ENCODE data around the gene DCBLD1.

DNA sequence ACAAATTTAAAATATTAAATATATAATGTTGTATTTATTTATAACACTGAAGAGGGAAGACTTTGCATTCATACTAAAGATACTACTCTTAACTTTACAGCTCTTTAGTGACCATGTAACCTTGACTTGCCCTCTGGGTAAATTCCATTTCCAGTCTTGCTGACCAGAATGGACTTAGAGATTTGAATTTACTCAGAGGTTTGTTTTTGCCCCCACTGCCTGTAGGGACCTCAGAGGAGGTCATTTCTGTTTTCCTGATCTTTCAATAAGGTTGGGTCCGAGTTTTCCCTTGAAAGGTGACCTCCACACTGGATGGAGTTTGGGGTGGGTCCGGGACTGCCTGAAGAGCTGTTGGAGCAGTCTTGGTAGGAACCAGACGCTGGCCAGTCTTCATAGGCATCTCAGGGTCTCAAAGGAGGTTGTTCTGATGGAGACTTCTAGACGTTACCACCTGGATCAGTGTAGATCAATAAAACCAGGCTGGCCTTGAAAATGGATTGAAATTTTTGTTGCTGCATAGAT is 26.0 kb downstream of the DCBLD1 start:
- TF ChIP-seq TAF1 (IDR thresholded peaks at IDR 0.05; ENCODE audit: borderline replicate concordance, low read depth, low read length) = no peak
- TF ChIP-seq POLR2A (IDR thresholded peaks at IDR 0.05; ENCODE audit: low read depth, low read length) = no peak

Measured in GM12892 (cell line).